GM19328 (cell line): ENCODE data around the gene MYCBPAP.
A peak's percentile ranks its signal among the peaks of the same experiment; 100 is the strongest.
"Not testable (repeated sequence)": the region's sequence is repeated elsewhere in the genome, so short reads cannot be mapped to it uniquely, and the experiment has no call there.

Experiments used
- ATAC-seq: cut with Tn5 transposase; IDR thresholded peaks from one replicate; pipeline ENCODE4 v1.9.1; 2021; ENCODE audit warnings: mild to moderate bottlenecking, moderate library complexity; ENCODE audit not compliant: unreplicated experiment

The MYCBPAP gene

DNA sequence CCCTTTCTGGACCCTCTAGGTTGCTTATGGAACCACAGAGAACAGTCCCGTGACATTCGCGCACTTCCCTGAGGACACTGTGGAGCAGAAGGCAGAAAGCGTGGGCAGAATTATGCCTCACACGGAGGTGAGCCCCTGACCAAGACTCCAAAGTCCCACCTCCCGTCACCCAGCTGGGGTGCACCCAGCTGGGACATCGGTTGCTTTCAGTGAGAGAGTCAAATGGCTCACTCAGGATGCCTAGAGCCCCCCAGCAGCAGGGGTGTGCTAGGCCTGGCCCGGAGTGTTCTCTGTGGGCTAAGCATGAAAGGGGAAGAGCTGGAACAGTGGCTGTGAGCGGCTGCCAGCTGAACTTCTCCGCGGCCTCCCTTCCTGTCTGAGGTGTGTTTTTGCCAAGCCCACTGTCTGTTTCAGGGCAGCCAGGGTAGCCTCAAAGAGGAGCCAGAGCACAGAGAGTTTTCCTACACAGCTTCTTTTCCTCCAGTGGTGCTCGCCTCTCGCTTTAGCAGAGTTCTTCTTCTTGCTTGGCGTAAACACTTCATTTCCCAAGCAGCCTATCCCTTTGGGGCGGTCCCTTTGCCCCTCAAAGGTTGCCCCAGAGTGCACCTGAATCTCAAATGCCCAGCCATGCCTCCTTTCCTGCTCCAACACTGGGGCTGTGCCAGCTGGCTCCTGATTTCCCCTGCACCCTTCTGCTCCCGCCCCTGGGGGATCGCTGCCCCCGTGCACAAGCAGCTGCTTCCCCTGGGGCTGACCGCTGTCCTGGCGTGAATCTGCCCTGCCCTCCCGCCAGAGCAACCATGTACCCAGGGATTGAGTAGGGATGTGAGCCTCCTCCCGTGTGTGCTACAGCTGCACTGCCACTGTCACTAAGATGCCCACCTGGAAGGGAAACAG is 37.0 kb upstream of the MYCBPAP start:
- ATAC-seq: no peak

- no peak for ATAC-seq
Measured at GRCh38 chr17:50472286-50472685, 36.0 kb upstream of the MYCBPAP start.

DNA sequence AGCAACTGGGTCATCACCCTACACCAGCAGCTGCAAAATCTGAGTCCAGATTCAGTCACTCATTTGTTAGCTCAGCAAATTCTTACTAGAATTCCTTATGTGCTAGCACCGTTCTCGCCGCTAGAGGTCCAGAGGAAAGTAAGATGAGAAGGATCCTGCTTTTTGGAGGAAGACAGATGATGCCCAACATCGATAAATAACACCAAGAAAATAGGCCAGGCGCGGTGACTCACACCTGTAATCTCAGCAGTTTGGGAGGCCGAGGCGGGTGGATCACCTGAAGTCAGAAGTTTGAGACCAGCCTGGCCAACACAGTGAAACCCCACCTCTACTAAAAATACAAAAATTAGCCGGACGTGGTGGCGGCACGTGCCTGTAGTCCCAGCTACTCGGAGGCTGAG is 35.5 kb upstream of the MYCBPAP start:
- not testable (repeated sequence) for ATAC-seq

GRCh38 chr17:50473901-50474300 is 34.3 kb upstream of the MYCBPAP start:
- no peak for ATAC-seq

DNA sequence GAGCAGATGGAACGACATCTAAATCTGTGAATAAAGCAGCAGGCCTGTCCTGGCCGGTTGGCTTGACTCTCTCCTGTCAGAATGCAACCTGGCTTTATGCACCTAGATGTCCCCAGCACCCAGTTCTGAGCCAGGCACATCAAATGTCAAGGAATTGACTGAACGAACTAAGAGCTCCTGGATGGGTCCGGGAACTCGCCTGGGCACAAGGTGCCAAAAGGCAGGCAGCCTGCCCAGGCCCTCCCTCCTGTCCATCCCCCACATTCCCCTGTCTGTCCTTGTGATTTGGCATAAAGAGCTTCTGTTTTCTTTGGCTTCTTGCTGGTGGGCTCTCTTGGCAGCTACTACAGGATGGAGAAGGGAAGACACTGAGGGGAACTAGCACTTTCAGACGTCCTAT is 33.7 kb upstream of the MYCBPAP start:
- ATAC-seq: no peak

DNA sequence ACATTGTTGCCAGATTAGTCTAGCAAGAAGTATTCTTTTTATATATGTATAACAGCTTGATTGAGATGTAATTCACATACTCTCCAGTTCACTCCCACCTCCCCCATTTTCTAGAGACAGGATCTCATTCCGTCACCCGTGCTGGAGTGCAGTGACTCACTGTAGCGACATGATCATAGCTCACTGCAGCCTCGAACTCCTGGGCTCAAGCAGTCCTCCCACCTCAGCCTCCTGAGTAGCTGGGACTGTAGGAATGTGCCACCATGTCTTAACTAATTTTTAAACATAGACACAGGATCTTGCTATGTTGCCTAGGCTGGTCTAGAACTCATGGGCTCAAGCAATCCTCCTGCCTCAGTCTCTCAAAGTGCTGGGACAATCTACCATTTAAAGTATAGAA is 32.9 kb upstream of the MYCBPAP start:
- no peak for ATAC-seq

DNA sequence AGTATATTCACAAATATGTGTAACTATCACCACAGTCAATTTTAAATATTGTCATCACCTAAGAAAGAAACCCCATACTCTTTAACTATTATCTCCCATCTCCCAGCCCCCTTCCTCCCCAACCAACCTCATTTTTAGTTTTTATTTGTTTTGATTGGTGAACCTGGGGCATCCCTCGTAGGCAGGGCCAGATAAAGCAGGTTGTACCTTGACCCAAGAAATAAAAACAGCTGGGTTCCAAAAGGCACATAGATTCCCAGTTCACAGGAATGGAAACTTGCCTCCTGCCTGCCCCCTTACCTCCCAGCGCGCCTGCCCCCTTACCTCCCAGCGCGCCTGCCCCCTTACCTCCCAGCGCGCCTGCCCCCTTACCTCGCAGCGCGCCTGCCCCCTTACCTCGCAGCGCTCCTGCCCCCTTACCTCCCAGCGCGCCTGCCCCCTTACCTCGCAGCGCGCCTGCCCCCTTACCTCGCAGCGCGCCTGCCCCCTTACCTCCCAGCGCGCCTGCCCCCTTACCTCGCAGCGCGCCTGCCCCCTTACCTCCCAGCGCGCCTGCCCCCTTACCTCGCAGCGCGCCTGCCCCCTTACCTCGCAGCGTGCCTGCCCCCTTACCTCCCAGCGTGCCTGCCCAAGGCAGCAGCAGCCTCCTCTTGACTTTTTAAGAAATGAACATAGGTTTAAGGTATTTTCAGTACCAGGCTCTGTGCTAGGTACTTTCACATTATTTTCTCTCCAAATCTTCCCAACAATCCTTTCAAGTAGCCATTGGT is 32.3 kb upstream of the MYCBPAP start:
- ATAC-seq: not testable (repeated sequence)

DNA sequence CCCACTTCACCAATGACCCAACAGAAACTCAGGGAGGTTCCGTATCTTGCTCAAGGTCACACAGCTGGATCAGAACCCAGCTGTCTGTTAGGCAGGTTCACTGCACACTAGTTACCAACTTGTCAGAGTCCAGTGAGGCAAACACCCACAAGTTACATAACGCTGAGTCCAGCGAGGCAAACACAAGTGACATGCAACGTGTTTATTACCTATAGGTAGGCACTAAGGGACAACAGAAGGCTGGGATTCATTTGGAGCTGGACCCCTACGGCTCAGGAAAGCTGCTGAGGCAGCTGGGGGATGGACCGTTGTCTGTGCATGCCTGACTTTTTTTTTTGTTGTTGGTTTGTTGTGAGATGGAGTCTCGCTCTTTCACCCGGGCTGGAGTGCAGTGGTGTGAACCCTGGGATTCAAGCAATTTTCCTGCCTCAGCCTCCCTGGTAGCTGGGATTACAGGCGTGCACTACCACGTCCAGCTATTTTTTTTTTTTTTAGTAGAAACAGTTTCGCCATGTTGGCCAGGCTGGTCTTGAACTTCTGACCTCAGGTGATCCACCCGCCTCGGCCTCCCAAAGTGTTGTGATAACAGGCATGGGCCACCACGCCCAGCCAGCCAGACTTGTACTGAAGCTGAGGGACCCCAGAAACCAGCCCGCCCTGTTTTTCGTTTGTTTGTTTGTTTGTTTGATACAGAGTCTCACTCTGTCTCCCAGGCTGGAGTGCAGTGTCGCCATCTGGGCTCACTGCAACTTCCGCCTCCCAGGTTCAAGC is 31.5 kb upstream of the MYCBPAP start:
- ATAC-seq: no peak

DNA sequence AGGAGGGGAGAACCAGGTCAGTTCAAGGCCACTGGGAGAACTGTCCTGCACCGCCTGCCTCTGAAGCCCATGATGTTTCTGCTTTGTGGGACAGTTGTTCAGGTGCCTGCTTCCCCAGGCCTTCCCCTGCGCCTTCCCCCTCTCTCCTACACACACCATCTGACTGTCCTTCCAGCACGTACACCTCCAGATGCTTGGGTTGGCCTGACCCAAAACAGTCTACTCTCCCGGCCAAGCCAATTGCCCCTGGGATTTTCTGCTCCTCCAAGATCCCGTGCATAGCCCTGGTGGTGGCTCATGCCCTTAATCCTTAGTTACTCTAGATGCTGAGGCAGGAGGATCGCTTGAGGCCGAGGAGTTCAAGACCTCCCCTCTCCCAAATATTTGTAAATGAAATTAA is 30.3 kb upstream of the MYCBPAP start:
- ATAC-seq: no peak

GRCh38 chr17:50478391-50479381 is 29.6 kb upstream of the MYCBPAP start, which contains the start of gene RSAD1:
RSAD1 (plus strand) TSS chr17:50478860; CDS start chr17:50478885, 25 bp downstream.
- peak; percentile 94 for ATAC-seq

GRCh38 chr17:50479522-50480141 is 28.6 kb upstream of the MYCBPAP start:
- ATAC-seq: no peak

DNA sequence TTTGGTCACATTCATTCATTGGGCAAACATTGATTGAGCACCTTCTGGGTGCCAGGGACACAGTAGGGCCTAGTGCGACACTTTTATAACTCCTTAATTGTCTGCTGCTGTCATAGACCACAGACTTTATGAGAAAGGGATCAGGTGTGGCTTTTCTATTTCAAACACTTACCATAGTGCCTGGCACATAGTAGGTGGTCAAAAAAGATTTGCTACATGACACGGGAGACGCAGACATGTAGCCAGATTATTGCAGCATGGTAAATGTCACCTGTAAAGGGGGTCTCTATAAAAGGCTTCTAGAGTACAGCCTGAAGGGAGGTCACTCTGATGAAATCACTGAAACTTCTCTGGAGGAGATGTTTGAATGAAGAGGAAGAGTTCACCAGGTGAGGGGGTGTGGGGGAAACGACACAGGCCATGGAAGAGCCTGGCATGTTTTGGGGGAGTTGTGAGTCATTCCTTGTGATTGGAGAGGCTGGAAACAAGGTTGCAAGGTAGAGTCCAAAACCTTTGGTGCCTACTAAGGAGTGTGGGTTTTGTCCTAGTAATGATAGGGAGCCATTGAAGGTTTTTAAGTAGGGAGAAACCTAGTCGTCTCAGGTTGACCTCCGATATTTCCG is 28.0 kb upstream of the MYCBPAP start:
- no peak for ATAC-seq

DNA sequence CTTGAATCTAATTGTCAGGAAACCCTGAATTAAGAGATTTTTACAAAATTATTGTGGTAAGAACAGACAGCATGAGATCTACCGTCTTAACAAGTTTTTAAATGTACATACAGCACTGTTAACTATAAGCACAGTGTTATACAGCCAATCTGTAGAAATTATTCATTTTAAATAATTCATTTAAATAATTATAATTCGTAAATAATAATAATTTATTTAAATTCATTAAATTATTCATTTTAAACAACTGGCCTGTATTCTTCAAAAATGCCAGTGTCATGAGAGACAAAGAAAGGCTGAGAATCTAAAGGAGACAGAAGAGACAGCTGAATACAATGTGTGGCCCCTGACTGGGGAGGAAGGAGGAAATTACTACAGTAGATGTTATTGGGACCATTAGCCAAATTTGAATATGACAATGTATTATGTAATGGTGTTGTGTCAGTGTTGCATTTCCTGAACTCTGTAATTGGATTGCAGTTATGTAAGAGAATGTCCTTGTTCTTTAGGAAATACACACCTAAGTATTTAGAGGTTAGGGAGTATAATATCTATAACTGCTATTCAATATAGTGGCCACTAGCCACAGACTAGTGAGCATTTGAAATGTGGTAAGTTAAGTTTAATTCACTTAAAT is 27.3 kb upstream of the MYCBPAP start:
- ATAC-seq: no peak

DNA sequence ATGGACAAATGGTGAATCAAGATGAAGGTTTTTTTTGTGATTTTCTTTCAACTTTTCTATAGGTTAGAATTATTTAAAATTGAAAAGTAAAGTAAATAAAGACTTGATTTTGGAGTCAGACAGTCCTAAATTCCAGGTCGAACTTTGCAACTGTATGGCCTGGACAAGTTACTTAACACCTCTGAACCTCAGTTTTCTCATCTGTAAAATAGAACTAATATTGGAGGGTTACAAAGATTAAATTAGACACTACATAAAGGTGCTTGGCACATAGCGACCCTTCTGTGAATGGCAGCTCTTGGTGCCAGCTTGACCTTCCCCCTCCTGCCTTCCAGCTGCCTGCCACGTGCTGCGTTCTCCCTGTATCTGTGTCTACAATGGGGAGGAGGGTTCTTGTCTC is 26.6 kb upstream of the MYCBPAP start:
- ATAC-seq: no peak

- ATAC-seq: no peak
Measured at GRCh38 chr17:50482110-50482509, 26.1 kb upstream of the MYCBPAP start.

- ATAC-seq: no peak
Measured at GRCh38 chr17:50482516-50482915, 25.7 kb upstream of the MYCBPAP start.

- ATAC-seq: no peak
Measured at GRCh38 chr17:50483266-50483665, 25.0 kb upstream of the MYCBPAP start.

- no peak for ATAC-seq
Measured at GRCh38 chr17:50484386-50485155, 23.7 kb upstream of the MYCBPAP start.
